Raji (cell line): Measurements from ENCODE around the gene PMM2.

ENCODE experiments used
- POLR2A ChIP-seq: IDR thresholded peaks from 2 replicates; pipeline ENCODE4 v1.6.1; 2011; ENCODE audit warnings: low read depth, low read length, control low read depth; ENCODE audit not compliant: insufficient read depth

PMM2 gene

DNA sequence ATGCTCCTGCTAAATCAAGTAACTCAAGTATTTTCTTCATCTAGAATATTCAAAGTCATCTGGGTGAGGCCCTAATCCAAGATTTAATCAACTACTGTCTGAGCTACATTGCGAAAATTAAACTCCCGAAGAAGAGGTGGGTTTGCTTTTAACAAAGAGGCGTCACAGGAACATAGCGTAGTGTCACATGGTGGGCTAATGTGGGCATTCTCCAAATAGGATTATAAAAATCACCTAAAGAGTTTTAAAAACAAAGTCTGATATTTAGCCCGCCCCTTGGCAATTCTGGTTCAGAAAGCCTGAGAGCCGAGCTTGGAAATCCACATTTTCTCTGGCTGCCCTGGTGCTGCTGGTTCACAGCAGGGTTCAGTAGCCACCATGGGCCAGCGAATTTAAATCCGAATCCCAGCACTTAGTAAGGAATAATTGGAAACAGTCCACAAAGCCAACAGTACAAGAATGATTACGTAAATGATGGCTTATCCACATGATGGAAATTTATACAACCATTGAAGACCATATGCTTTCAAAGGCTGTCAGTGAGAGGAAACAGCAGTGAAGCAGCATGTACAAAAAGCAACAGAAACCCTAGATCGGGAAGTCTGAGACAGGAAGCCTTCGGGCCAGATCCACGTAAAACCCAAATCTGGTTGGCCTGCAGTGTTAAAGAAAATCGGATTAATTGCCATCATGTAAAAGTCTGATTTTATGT is 8.8 kb downstream of the PMM2 start:
- TF ChIP-seq POLR2A, result no peak

DNA sequence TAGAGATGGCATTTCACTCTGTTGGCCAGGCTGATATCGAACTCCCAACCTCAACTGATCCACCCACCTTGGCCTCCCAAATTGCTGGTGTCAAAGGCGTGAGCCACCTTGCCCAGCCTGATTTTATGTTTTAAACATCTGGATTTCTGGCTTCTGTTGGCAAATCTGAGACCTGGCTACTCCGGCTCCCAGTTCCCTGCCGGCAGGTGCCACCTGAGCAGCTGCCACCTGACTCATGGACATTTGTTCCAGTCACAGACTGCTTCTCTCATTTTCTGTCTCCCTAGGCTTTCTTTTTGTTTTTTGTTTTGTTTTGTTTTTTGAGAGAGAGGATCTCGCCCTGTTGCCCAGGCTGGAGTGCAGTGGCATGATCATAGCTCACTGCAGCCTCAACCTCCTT is 9.6 kb downstream of the PMM2 start:
- TF ChIP-seq POLR2A, result no peak

DNA sequence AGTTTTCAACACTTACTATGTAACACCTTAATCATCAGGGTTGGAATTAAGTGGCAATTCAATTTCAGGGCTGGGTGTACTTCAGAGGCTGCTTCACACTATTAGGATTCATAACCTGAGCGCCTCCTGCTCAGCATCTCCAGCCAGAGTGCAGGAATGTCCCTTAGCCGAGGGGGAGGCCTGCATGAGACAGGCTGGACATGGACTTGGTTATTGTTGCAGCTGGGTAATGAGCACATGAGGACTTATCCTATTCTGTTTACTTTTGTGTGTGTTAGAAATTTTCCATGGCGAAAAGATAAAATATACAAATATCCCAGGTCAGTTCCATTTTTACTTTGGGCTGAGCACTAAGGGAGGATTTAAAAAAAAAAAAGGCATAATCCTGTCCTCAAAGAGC is 10.4 kb downstream of the PMM2 start:
- no peak for TF ChIP-seq POLR2A

DNA sequence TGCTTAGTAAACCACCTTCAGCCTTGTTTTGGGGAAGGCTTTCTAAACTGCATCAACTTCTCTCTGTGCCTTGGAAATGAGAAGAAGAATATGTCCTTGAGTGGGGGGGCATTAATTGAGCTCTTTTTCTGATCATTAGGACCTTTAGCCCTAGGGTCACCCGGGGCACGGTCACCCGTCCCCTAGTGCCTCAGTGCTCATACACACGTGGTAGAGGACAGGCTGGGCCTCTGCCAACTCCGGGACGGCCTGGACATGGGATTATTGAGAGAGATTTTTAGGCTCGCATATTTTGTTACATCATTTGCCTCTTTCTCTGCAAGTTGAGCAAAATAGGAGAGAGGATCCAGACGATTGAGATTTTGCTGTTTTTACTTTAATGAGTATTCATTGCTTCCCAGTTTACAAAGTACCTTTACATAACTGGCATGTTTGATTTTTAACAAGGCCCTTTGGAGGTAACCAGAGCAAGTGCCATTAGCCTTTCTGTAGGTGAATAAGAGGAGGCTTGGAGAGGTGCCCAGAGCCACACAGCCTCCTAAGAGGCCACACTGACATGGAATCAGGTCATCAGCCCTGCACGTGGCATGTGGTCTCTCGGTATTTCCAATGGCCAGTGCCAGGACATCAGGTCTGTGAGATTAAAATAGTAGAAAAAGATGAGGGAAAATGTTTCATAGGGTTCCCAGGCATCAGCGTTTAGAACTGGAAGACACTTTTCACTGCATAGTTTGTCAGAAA is 11.1 kb downstream of the PMM2 start:
- no peak for TF ChIP-seq POLR2A

DNA sequence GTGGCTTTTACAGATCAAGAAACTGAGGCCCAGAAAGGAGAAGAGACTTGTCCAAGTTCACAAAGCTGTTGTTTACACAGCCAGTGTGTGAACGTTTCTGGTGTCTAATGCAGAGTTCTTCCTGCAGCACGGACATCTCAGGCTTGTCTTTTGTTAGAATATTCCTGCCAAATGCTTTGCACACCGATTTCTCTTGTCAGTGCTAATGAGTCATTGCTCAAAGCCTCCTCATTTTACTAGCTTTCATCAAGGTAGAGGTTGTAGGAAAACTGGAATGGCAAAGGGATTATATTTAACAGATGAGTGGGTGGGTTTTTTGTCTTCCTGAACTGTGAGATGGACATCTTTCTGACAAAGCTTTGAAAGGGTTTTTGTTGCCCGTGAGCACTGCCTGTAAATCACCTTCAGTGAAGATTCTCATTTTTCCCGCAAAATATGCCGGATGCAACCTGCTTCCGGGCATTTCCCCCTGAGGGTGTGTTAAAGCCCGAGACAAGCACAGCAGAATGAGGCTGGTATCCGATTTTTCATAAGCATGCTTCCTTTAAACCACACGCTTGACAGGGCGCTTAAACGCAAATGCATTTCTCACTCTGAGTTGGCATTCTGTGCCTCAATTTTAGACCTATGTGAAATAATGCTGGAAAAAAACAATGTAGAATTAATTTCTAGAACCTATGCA is 14.7 kb downstream of the PMM2 start:
- no peak for TF ChIP-seq POLR2A

DNA sequence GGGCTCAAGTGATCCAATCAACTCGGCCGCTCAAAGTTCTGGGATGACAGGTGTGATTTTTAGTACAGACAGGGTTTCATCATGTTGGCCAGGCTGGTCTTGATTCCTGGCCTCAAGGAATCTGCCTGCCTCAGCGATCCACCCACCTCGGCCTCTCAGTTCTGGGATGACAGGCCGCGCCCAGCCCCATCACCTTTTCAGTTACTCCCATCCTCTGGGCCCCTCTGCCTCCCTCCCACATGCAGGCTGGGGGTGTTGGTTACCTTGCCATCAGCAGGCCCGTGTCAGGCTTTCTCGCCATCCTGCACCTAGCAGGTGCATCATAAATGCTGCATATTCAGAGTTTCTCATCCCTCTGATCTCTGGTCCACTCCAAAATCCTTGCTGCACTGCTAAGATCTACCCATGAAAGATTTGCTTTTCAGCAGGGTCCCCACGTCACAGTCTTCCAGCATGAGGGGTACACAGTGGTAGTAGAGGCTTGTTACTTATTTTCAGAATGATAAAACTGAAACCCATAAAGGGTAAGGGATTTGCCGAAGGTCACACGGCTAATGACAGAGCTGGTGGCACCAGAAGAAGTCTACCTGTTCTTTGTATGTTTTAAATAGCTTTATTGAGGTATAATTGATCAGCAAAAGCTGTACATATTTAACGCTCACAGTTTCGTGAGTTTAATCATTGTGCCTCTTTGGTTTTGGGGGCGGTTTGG is 16.6 kb downstream of the PMM2 start:
- no peak for TF ChIP-seq POLR2A

DNA sequence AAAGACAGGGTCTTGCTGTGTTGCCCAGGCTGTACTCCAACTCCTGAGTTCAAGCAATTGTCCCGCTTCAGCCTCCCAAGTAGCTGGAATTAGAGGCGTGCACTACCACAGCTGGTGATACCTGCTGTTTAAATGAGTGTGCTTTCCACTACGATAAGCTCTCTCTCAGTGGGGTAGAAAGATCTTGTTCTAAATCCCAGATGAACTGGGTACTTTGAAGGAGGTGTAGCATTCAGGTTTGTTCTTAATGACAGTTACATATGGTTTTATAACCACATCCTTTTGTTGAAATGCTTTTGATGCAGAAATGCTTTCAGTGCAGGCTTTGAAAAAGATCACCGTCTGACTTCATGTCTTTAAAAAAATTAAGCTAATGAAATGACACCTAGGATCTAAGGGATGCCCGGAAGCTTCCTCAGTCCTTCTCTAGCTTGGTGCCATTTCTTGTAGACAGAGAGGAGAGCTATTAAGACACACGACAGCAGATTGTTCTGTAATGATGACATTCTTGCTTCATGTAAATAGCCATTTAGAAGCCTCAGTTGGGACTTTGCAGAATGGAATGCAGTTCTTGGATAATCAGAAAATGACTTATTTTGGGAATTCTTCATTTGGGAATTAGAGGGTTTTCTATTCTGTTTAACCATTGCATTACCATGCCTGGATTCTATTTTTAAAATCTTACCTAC is 19.5 kb downstream of the PMM2 start:
- TF ChIP-seq POLR2A, result no peak

DNA sequence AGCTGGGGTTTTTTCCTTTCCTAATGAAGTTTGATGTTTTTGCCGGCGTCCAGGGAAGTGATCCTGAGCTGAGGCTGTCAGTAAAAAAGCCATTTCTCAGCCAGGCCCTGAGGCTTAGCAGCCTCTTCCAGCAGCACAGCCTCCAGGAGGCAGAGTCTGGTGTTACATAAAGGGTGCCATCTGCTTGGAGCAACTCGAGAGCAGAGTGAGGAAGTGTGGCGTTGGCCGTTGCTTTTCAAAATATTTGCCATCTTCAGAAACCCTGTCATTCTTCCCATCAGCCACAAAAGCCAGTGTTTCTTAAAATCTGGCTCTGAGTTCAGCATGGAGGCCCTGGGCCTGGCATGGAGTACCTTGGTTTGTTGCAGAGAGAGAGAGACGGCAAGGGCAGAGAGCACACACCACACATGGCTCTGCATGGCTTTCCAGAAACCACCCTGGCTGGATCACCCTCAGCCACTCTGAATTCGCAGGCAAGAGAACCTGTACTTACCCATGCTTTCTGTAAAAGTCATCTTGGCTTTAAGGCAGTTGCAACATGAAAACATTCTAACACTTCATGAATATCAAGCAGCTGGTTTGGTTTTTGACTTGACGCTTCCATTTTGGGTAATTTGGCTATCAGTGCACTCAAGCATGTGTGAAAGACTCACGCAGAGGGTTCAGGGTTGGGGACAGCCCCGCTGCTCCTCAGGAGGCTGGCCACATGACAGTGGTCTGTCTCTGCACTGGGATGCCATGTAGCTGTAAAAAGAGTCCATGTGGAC is 21.0 kb downstream of the PMM2 start:
- TF ChIP-seq POLR2A, result no peak

DNA sequence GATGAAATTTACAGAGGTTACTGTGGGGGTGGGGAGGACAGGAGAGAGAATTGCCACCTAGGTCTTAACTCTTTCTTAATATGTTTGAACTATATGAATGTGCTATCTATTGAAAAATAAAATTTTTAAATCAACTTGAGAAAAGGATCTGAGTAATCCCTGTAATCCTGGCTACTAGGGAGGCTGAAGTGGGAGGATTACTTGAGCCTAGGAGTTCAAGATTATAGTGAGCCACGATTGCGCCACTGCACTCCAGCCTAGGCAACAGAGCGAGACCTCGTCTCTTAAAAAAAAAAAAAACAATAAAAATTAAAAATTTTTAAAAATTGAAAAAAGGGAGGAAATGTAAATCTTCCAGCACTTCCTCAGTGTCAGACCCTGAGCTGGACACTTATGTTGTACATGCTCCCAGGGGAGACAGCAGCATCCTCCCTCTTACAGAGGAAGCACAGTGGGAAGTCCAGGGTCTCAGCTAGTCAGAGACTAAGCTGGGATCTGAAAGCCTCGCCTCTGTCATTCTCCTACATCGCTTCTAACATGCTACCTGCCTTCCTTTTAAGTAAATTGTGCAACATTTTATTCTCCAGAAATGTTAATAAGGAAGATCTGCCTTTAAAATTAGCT is 21.9 kb downstream of the PMM2 start:
- no peak for TF ChIP-seq POLR2A

DNA sequence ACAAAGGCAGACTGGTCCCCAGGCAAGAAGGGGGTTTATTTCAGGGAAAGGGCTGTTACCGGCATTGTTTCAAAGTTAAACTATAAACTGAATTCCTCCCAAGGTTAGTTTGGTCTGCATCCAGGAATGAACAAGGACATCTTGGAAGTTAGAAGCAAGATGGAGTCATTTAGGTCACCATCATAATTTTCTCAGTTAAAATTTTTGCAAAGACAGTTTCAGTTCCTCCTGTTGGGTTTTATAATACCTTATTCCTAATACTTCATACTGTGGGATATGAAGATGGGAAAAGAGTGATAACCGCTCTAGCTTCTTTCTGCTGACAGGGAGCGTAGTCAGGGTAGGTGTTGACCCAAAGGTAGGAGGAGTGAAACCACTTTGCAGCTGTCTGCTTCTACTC is 24.8 kb downstream of the PMM2 start:
- no peak for TF ChIP-seq POLR2A

DNA sequence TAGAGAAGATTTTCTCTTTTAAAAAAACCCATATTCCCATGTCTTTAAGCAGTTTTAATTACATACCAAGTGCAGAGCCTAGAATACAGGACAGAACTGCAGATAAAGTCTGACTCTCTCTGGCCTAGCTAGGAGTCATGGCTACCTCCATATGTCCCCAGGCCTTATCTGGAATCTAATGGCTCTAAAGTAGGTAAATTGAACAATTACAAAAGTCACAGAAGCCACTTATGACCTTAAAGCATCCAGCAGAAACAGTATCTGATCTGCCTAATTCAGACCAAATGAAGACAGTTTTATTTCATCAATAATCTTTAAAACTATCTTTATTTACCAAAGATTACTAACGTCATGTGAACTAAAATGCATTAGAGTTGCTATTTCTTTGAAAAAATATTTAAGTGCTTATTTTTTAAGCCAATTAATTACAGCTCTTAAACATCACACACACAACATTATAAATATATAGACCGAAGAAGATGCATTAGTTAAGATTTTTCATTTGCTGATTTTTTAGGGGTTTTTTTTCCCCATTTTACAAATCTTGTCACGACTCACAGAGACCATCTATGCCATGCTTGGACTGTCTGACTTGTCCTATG is 28.7 kb downstream of the PMM2 start:
- TF ChIP-seq POLR2A, result no peak

DNA sequence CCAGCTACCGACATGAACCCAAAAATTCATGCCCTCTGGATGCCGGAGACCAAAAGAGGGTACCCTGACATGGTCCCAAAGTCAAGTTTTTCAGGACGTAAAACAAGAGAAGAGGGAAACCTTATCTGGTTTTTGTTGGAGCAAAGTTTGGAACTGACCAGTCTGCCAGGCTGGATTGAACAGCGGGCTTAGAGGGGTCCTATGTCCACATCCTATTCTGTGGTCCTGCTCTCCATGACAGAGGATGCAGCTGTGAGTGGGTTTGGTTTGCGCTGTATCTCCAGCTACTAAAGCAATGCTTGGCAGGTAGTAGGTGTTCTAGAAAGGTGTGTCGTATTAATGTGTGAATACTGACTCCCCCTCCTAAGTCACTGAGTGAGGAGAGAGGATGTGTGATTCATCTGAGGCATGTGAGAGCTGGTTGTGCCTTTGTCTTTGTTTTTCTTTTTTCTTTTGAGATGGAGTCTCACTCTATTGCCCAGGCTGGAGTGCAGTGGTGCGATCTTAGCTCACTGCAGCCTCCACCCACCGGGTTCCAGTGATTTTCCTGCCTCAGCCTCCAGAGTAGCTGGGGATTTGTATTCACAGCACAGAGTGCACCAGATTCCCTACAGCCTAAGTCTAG is 31.0 kb downstream of the PMM2 start:
- no peak for TF ChIP-seq POLR2A

DNA sequence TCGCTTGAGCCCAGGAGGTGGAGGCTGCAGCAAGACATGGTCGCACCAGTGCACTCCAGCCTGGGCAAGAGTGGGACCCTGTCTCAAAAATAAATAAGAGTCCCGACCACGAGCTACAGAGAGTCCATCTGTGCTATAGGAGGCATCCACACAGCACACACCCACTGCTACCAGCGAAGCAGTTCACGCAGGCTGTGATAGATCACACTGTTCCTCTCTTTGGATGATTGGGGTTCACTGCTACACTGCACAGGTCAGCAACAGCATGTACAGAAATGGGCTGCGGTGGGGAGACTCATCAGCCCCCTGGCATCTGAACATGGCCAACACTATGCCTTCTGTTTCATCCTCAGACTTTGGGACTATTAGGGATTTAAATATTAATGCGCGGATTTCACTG is 33.8 kb downstream of the PMM2 start:
- TF ChIP-seq POLR2A, result no peak
